OCI-LY1 (cell line): ENCODE measurements around the gene HMCN2.

Experiments
- H2AFZ ChIP-seq: fragments of 200-600 bp; sonication (generic), shearing (Covaris generic); 2 replicates; pipeline ENCODE4 v1.6.0; 2014; ENCODE audit warnings: antibody characterized with exemption, mild to moderate bottlenecking, low read length
- H3F3A ChIP-seq: fragments of 200-600 bp; sonication (generic), shearing (Covaris generic); 2 replicates; pipeline ENCODE4 v1.6.0; 2014; ENCODE audit warnings: mild to moderate bottlenecking, antibody characterized with exemption, low read length, moderate library complexity; ENCODE audit not compliant: insufficient read depth
- H3K27ac ChIP-seq: fragments of 200-600 bp; sonication (generic); 2 replicates; pipeline ENCODE4 v1.5.1; 2014; ENCODE audit warnings: low read length, mixed run types, mild to moderate bottlenecking, low read depth; ENCODE audit not compliant: poor library complexity, severe bottlenecking
- H3K27me3 ChIP-seq: fragments of 200-600 bp; sonication (generic); 2 replicates; pipeline ENCODE4 v1.6.0; 2014; ENCODE audit warnings: antibody characterized with exemption, mild to moderate bottlenecking, low read length, moderate library complexity; ENCODE audit not compliant: insufficient read depth
- H3K36me3 ChIP-seq: fragments of 200-600 bp; sonication (generic); 2 replicates; pipeline ENCODE4 v1.6.1; 2014; ENCODE audit warnings: mild to moderate bottlenecking, antibody characterized with exemption, low read length, moderate library complexity, mixed read lengths; ENCODE audit not compliant: insufficient read depth
- H3K4me1 ChIP-seq: fragments of 200-600 bp; sonication (generic); 2 replicates; pipeline ENCODE4 v1.5.1; 2014; ENCODE audit warnings: mild to moderate bottlenecking, low read length, moderate library complexity; ENCODE audit not compliant: insufficient read depth, severe bottlenecking
- H3K4me2 ChIP-seq: fragments of 200-600 bp; sonication (generic), shearing (Covaris generic); 2 replicates; pipeline ENCODE4 v1.6.1; 2014; ENCODE audit warnings: low read length
- H3K4me3 ChIP-seq: fragments of 200-600 bp; sonication (generic); 2 replicates; pipeline ENCODE4 v1.5.1; 2014; ENCODE audit warnings: low read length, low read depth, mild to moderate bottlenecking, mixed read lengths; ENCODE audit not compliant: poor library complexity, severe bottlenecking
- H3K79me2 ChIP-seq: fragments of 200-600 bp; shearing (Covaris generic); 2 replicates; pipeline ENCODE4 v1.6.1; 2016; ENCODE audit warnings: mixed run types, low read length, mixed read lengths; ENCODE audit not compliant: insufficient read depth
- H3K9ac ChIP-seq: fragments of 200-600 bp; sonication (generic), shearing (Covaris generic); 2 replicates; pipeline ENCODE4 v1.6.1; 2014; ENCODE audit warnings: mild to moderate bottlenecking, low read length, mixed read lengths
- H3K9me2 ChIP-seq: fragments of 200-600 bp; sonication (generic), shearing (Covaris generic); 2 replicates; pipeline ENCODE4 v1.6.1; 2014; ENCODE audit warnings: low read depth, mild to moderate bottlenecking, low read length, mixed read lengths
- H3K9me3 ChIP-seq: fragments of 200-600 bp; shearing (Covaris generic); 2 replicates; pipeline ENCODE4 v1.6.1; 2014; ENCODE audit warnings: low read length, mixed read lengths
- H4K20me1 ChIP-seq: fragments of 200-600 bp; sonication (generic), shearing (Covaris generic); 2 replicates; pipeline ENCODE4 v1.6.0; 2016; ENCODE audit warnings: mild to moderate bottlenecking, low read length; ENCODE audit not compliant: insufficient read depth
- CTCF ChIP-seq: fragments of 200-600 bp; sonication (generic), shearing (Covaris generic); IDR thresholded peaks from 2 replicates; pipeline ENCODE4 v1.5.1; 2017; ENCODE audit warnings: mild to moderate bottlenecking, antibody characterized with exemption, low read length, moderate library complexity, mixed read lengths
- EZH2 ChIP-seq: fragments of 200-600 bp; sonication (generic), shearing (Covaris generic); IDR thresholded peaks from 2 replicates; pipeline ENCODE4 v1.8.0; 2017; ENCODE audit warnings: borderline replicate concordance, mixed run types, mild to moderate bottlenecking, antibody characterized with exemption, low read length, moderate library complexity, mixed read lengths

Gene HMCN2

GRCh38 chr9:130380920-130381469 lies 115.4 kb downstream of the HMCN2 start:
- H3K9me3 ChIP-seq: no peaks in the 10 kb centered on the region
- no peaks in the 10 kb centered on the region for H3K9me2 ChIP-seq
- no peaks in the 10 kb centered on the region for H3F3A ChIP-seq
- H3K36me3 ChIP-seq: no peaks in the 10 kb centered on the region
- H3K27me3 ChIP-seq: no peaks in the 10 kb centered on the region
- no peak overlapping the region for H3K27ac ChIP-seq
- no peak overlapping the region for H3K4me3 ChIP-seq
- H3K79me2 ChIP-seq: no peaks in the 10 kb centered on the region
- H3K9ac ChIP-seq: no peak overlapping the region
- H4K20me1 ChIP-seq: no peaks in the 10 kb centered on the region
- TF ChIP-seq CTCF (no peak), EZH2 (no peak)
- no peaks in the 10 kb centered on the region for H3K4me1 ChIP-seq
- H2AFZ ChIP-seq: no peak overlapping the region
- H3K4me2 ChIP-seq: no peak overlapping the region

DNA sequence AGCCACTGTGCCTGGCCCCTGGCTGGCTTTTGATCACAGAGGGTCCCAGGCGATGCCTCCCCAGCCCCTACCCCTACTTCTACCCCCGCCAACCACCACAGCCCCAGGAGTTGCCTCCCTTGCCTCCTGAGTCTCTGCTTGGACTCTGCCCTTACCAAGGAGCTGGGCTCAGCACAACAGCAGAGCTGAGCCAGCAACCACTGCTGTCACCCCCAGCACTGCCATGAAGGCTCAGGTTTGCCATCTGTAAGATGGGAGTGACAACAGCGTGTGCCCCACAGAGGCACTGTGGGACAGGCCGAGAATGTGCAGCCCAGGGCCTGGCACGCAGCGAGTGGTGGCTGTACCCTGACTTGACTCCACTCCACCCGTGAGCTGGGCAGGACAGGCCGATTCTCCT lies 116.1 kb downstream of the HMCN2 start:
- no peak overlapping the region for H3K27ac ChIP-seq
- no peaks in the 10 kb centered on the region for H3K27me3 ChIP-seq
- H3K4me1 ChIP-seq: no peaks in the 10 kb centered on the region
- H3F3A ChIP-seq: no peaks in the 10 kb centered on the region
- no peaks in the 10 kb centered on the region for H3K9me3 ChIP-seq
- no peaks in the 10 kb centered on the region for H3K36me3 ChIP-seq
- no peaks in the 10 kb centered on the region for H3K79me2 ChIP-seq
- no peak overlapping the region for H3K4me3 ChIP-seq
- H4K20me1 ChIP-seq: no peaks in the 10 kb centered on the region
- H3K9ac ChIP-seq: no peak overlapping the region
- no peak for TF ChIP-seq EZH2
- no peak for TF ChIP-seq CTCF
- no peaks in the 10 kb centered on the region for H3K9me2 ChIP-seq
- no peak overlapping the region for H3K4me2 ChIP-seq
- no peak overlapping the region for H2AFZ ChIP-seq

- TF ChIP-seq EZH2: no peak
- TF ChIP-seq CTCF: no peak
- Histone ChIP-seq H3K9ac (no peak overlapping the region), H3K79me2 (no peaks in the 10 kb centered on the region)
These were observed 116.5 kb downstream of the HMCN2 start for GRCh38 chr9:130382096-130382495.

More at GRCh38 chr9:130382096-130382495, 116.5 kb downstream of the HMCN2 start:
- no peaks in the 10 kb centered on the region for H4K20me1 ChIP-seq
- no peaks in the 10 kb centered on the region for H3K4me1 ChIP-seq
- no peaks in the 10 kb centered on the region for H3F3A ChIP-seq
- no peaks in the 10 kb centered on the region for H3K27me3 ChIP-seq
- H3K4me3 ChIP-seq: no peak overlapping the region
- H3K27ac ChIP-seq: no peak overlapping the region
- H3K9me2 ChIP-seq: no peaks in the 10 kb centered on the region
- no peaks in the 10 kb centered on the region for H3K9me3 ChIP-seq
- no peaks in the 10 kb centered on the region for H3K36me3 ChIP-seq
- no peak overlapping the region for H2AFZ ChIP-seq
- H3K4me2 ChIP-seq: no peak overlapping the region
